ENCODE data around the gene SCTR.

SCTR gene

DNA sequence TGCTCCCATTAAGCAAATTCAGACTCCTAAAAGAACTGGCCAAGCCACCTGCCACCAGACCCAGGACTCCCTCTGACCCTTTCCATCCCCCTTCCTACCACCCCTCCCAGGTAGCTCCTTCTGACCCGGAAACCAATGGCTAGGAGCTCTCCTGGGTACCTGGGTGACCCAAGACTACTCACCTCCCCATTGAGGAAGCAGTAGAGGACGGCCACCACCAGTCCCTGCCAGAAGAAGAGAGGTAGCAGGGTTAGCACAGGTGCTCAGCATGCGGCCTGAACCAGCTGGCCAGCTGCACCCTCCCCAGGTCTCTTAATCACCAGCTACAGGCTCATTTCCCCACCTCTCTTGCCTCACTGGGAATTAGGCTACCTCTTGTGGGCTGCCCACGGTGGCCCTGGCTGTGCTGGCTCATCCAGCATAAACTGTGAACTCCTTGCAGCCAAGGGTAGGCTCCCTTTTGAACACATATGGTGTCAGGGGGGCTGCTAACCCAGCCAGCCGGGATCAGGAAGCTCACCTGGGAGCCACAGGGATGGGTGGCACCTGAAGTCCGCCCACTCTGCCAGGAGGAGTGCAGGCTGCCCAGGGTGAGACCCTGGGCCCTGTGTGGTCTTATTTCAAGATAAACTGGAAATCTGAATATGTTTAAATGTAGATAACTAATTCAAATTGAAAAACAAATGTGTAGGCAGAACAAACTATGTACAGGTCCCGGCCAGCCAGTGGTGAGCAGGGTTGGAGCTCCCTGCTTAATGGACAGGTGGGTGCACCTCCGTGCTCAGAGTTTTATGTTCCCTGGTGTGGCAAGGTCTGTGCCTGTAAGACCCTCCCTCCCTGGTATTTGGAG is 82.7 kb downstream of the SCTR start:
- DNase-seq (ENCODE audit: low read depth), result no peak
- H3K4me3 ChIP-seq (ENCODE audit: low read depth, low read length), result no peak overlapping the region
- TF ChIP-seq, protein P1, sequence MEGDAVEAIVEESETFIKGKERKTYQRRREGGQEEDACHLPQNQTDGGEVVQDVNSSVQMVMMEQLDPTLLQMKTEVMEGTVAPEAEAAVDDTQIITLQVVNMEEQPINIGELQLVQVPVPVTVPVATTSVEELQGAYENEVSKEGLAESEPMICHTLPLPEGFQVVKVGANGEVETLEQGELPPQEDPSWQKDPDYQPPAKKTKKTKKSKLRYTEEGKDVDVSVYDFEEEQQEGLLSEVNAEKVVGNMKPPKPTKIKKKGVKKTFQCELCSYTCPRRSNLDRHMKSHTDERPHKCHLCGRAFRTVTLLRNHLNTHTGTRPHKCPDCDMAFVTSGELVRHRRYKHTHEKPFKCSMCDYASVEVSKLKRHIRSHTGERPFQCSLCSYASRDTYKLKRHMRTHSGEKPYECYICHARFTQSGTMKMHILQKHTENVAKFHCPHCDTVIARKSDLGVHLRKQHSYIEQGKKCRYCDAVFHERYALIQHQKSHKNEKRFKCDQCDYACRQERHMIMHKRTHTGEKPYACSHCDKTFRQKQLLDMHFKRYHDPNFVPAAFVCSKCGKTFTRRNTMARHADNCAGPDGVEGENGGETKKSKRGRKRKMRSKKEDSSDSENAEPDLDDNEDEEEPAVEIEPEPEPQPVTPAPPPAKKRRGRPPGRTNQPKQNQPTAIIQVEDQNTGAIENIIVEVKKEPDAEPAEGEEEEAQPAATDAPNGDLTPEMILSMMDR (IDR thresholded peaks at IDR 0.05; ENCODE audit: low read depth, low read length, missing control alignments), result no peak

DNA sequence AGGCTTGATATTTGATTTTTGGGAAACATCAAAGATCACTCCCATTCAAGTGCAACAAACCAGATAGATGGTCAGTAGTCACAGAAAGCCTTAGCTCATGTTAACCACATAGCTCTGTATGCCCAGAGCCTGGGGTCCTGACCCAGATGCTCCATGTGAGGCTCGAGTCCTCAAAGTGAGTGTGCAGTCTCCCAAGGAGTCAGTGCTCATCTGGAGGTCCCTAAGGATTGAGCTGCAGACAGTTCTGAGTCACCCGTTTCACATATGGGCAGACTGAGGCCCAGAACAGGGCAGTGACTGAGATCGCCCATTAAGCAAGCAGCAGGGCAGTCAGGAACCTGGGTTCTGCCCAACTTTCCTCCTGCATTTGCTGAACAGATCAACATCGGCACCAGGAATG is 83.4 kb downstream of the SCTR start:
- no peak for DNase-seq (ENCODE audit: low read depth)
- TF ChIP-seq, protein P1 (IDR thresholded peaks at IDR 0.05; ENCODE audit: low read depth, low read length, missing control alignments), result no peak

DNA sequence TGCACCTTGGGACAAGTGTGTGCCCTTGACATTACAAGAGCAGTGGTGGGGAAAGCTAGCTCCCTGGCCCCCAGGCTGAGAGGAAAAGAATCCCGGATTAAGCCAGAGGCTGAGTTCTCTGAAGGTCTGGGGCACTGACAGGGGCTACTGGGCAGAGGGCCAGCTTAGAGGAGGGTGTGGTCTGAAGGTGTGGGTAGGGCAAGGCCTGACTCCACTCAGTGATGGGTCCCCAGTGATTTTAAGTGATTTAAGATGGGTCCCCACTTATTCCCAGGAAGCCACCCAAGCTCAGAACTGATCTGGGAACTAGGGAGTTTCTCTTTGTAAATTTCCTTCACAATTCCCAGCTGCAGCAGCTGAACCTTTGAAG is 83.8 kb downstream of the SCTR start:
- H3K4me3 ChIP-seq (ENCODE audit: low read depth, low read length), result no peak overlapping the region
- no peak for DNase-seq (ENCODE audit: low read depth)
- TF ChIP-seq, protein P1 (IDR thresholded peaks at IDR 0.05; ENCODE audit: low read depth, low read length, missing control alignments), result no peak

More for the DNA sequence above, 83.4 kb downstream of the SCTR start:
- H3K4me3 ChIP-seq (ENCODE audit: low read depth, low read length), result no peak overlapping the region

DNA sequence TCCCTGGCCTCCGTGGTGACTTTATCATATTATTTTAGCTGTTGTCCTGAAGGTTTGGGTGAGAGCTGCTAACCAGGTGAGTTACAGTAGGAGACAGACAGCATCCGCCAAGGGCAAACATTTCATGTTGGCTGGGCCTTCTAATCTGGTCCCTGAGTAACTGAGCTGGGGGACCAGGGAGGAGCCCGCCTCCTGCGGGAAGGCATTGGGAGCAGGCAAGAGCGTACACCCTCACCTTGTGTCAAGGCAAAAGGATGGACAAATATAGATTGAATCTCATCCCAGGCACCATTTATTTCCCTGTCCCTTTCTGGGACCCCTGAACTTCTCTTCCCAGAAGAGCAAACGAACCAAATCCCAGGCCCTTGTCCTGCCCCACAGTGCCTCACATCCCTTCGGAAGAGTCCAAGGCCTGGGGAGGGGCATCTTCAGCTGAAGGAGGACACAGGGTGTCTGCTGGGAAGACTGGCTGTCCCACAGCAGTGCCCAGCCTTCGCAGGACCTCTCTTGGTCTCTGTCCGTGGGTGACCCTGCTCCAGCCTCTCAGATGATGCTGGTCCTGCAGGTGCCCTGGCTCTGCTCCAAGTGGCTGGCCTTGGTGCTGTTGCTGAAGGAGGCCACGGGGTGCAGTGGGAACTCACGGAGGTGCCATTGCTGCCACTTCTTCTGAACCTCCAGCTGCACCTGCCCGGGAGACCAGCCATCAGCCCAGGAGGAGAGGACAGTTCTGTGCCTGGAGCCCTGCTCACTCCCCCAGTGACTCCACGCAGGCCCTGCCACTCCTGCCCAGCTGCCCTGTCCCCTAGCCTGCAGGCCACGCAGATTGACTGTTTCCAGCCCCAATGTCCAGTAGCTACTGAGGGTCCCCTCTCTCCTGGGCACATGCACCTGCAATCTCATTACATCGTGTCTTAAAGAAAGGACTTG is 84.4 kb downstream of the SCTR start:
- no peak overlapping the region for H3K4me3 ChIP-seq (ENCODE audit: low read depth, low read length)
- TF ChIP-seq, protein P1 (IDR thresholded peaks at IDR 0.05; ENCODE audit: low read depth, low read length, missing control alignments), result no peak
- no peak for DNase-seq (ENCODE audit: low read depth)

DNA sequence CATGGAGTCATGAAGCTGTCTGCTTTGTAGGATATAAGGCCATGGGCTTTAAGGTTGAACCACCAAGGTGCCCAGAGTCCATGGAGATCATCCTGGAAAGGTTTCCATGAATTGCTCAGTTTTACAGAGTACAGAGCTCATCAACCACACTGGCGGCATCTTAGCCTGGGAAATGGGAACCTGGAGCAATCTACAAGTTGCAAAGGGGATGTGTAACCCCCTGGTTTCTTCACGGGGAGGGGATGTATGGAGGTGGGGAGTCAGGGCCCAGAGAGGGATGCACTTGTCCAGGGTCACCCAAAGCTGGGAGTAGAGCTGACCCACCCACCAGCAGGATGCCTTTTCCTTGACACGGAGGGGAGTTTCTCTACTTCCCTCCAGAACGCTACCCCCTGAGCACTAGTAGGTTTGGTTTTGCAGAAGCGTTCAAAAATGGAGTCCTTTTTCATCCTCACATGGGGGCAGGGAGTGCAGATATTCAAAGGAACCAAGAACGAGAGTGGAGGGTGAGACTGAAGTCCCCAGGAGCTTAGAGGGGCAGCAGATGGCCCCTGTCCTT is 85.5 kb downstream of the SCTR start:
- TF ChIP-seq, protein P1 (IDR thresholded peaks at IDR 0.05; ENCODE audit: low read depth, low read length, missing control alignments), result no peak
- no peak for DNase-seq (ENCODE audit: low read depth)
- H3K4me3 ChIP-seq (ENCODE audit: low read depth, low read length), result no peak overlapping the region

DNA sequence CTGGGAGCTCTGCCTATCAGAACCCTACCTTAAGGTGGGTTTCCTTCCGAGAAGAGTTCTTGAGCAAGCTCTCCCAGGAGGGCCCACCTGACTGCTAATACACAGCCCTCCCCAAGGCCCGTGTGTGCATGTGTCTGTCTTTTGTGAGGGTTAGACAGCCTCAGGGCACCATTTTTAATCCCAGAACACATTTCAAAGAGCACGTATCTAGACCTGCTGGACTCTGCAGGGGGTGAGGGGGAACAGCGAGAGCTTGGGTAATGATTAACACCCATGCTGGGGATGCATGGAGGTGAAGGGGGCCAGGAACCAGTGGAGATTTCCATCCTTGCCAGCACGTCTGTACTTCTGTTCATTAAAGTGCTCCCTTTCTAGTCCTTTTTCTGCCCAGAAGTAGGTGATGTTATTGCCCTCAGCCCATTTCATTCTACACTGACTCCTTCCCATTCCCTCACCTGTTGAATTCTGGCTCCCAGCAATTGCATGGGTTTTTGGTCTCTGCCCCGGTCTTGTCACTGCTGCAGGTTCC is 86.1 kb downstream of the SCTR start:
- DNase-seq (ENCODE audit: low read depth), result no peak
- H3K4me3 ChIP-seq (ENCODE audit: low read depth, low read length), result no peak overlapping the region
- TF ChIP-seq, protein P1 (IDR thresholded peaks at IDR 0.05; ENCODE audit: low read depth, low read length, missing control alignments), result no peak

Data from GM12864 (cell line).